HepG2 (cell line): ENCODE data around the gene TEX261. TPM values are rescaled to one million over a fixed set of nuclear protein-coding genes. Genes with fewer than 3 reads are reported as not detected.

Experiments used
- ARNT2 ChIP-seq: sonication (generic); formaldehyde crosslinking; IDR thresholded peaks from 2 replicates; pipeline ENCODE4 v1.8.0; 2022; ENCODE audit warnings: mild to moderate bottlenecking, low read depth, missing genetic modification reagents, moderate library complexity
- HNF4G ChIP-seq, 2 experiments: sonication (generic) in 1 of 2; formaldehyde crosslinking in 1 of 2; IDR thresholded peaks; 2 replicates each; pipeline versions ENCODE4 v1.4.0 to v1.6.1; 2011 to 2020; ENCODE audit warnings: borderline replicate concordance in 2 of 2, low read depth in 2 of 2, mild to moderate bottlenecking in 2 of 2, low read length in 1 of 2, missing genetic modification reagents in 1 of 2, moderate library complexity in 1 of 2
- TBX2 ChIP-seq: sonication (generic); formaldehyde crosslinking; IDR thresholded peaks from 2 replicates; pipeline ENCODE4 v1.5.0; 2020; ENCODE audit warnings: missing genetic modification reagents, mild to moderate bottlenecking, borderline replicate concordance
- polyA plus RNA-seq, 8 experiments: library from polyadenylated mRNA; depleted of rRNA in 3 of 8; stranded (reverse) in 7 of 8; unstranded in 1 of 8; fragments of >200 nt; fragmentation: Illumina TruSeq in 4 of 8; extraction: Trizol in 4 of 8; gene quantifications; 2 replicates each; pipeline versions ENCODE4 v1.2.1 to v1.2.3, GENCODE V29; 2011 to 2016; ENCODE audit warnings: low read depth in 4 of 8, missing spikeins in 1 of 8, mixed read lengths in 1 of 8; ENCODE audit not compliant: insufficient read depth in 1 of 8
- total RNA-seq, 5 experiments: library from RNA; depleted of rRNA; stranded (reverse); fragments of >200 nt; fragmentation: Illumina TruSeq; extraction: Trizol; gene quantifications; 2 replicates each; pipeline ENCODE4 v1.2.3, GENCODE V29; 2016; ENCODE audit warnings: low read depth in 1 of 5
- TF ChIP-seq, protein P1 (sequence below): sonication (generic); formaldehyde crosslinking; IDR thresholded peaks from 2 replicates; pipeline ENCODE4 v1.8.0; 2022; ENCODE audit warnings: mild to moderate bottlenecking, missing genetic modification reagents; ENCODE audit not compliant: insufficient replicate concordance
- TF ChIP-seq, protein P2 (sequence below): sonication (generic); formaldehyde crosslinking; IDR thresholded peaks from 2 replicates; pipeline ENCODE4 v1.8.1; 2023; ENCODE audit warnings: missing genetic modification reagents, mild to moderate bottlenecking, borderline replicate concordance
- TF ChIP-seq, protein P3 (sequence below), 2 experiments: sonication (generic) in 1 of 2; formaldehyde crosslinking in 1 of 2; IDR thresholded peaks; 2 replicates each; pipeline versions ENCODE4 v1.4.0 to v1.6.1; 2016 to 2020; ENCODE audit warnings: borderline replicate concordance in 1 of 2, low read depth in 1 of 2, mild to moderate bottlenecking in 1 of 2, missing genetic modification reagents in 1 of 2
- TF ChIP-seq, protein P4 (sequence below): sonication (generic); formaldehyde crosslinking; IDR thresholded peaks from 2 replicates; pipeline ENCODE4 v1.4.0; 2020; ENCODE audit warnings: low read depth, mild to moderate bottlenecking, missing genetic modification reagents
- TF ChIP-seq, protein P5 (sequence below), 2 experiments: sonication (generic) in 1 of 2; formaldehyde crosslinking in 1 of 2; IDR thresholded peaks; 2 replicates each; pipeline versions ENCODE4 v1.6.1 to v1.9.0; 2014 to 2022; ENCODE audit warnings: antibody characterized with exemption in 1 of 2, borderline replicate concordance in 1 of 2, inconsistent platforms in 1 of 2, low read depth in 1 of 2, missing genetic modification reagents in 1 of 2

The TEX261 gene
- total and polyA plus RNA-seq, 2 of the 13 experiments (the other 11 are each of a cell fraction or from before 2014, with no cell fraction given), result 43.8 to 78.7 TPM

DNA sequence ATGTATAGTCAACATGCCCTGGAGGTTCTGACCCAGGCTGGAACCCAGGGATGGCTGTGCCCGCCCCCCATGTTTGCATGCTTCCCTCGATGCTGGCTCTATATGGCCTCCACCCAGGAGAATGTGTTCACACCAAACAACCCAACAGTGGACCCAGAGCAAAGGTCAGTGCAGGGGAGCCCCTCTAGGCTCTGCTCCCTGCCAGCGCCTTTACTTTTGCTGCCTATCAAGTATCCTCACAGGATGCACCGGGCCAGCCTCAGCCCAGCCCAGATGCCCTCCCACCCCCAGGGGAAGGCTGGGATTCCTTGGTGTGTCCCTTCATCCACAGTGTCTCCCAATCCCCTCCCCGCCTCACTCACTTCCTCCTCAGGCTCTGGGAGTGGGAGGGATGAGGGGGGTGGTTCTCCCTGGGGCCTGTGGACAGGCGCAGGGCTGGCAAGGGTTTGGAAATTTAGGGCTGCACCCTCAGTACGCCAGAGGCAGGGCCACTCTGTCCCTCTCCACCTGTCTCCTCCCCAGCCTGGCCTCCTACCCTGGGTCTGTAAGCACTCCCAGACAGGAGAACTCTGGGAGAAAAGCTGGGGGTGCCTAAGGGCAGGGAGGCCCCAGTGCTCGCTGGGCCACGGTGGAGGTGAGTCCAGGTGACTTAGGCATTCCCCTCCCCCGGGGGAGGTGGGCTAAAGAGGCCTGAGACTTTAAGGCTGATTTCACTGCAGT lies 56.6 kb downstream of the TEX261 start (continued):
- TF ChIP-seq, protein P1, sequence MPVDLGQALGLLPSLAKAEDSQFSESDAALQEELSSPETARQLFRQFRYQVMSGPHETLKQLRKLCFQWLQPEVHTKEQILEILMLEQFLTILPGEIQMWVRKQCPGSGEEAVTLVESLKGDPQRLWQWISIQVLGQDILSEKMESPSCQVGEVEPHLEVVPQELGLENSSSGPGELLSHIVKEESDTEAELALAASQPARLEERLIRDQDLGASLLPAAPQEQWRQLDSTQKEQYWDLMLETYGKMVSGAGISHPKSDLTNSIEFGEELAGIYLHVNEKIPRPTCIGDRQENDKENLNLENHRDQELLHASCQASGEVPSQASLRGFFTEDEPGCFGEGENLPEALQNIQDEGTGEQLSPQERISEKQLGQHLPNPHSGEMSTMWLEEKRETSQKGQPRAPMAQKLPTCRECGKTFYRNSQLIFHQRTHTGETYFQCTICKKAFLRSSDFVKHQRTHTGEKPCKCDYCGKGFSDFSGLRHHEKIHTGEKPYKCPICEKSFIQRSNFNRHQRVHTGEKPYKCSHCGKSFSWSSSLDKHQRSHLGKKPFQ (CRISPR knock-in tag), result peak; percentile 98
- TF ChIP-seq, protein P2, sequence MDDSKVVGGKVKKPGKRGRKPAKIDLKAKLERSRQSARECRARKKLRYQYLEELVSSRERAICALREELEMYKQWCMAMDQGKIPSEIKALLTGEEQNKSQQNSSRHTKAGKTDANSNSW (CRISPR knock-in tag), result no peak
- TF ChIP-seq, protein P3, sequence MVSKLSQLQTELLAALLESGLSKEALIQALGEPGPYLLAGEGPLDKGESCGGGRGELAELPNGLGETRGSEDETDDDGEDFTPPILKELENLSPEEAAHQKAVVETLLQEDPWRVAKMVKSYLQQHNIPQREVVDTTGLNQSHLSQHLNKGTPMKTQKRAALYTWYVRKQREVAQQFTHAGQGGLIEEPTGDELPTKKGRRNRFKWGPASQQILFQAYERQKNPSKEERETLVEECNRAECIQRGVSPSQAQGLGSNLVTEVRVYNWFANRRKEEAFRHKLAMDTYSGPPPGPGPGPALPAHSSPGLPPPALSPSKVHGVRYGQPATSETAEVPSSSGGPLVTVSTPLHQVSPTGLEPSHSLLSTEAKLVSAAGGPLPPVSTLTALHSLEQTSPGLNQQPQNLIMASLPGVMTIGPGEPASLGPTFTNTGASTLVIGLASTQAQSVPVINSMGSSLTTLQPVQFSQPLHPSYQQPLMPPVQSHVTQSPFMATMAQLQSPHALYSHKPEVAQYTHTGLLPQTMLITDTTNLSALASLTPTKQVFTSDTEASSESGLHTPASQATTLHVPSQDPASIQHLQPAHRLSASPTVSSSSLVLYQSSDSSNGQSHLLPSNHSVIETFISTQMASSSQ (IDR thresholded peaks at IDR 0.05; ENCODE audit: low read depth), result no peak
- TF ChIP-seq, protein P3 (CRISPR knock-in tag; IDR thresholded peaks at IDR 0.05; ENCODE audit: borderline replicate concordance), result 0 out of 2 replicates have a peak, but pooled peaks have one; percentile 35
- TF ChIP-seq, protein P4, sequence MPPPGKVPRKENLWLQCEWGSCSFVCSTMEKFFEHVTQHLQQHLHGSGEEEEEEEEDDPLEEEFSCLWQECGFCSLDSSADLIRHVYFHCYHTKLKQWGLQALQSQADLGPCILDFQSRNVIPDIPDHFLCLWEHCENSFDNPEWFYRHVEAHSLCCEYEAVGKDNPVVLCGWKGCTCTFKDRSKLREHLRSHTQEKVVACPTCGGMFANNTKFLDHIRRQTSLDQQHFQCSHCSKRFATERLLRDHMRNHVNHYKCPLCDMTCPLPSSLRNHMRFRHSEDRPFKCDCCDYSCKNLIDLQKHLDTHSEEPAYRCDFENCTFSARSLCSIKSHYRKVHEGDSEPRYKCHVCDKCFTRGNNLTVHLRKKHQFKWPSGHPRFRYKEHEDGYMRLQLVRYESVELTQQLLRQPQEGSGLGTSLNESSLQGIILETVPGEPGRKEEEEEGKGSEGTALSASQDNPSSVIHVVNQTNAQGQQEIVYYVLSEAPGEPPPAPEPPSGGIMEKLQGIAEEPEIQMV (CRISPR knock-in tag), result no peak
- TF ChIP-seq TBX2 (no peak; the same call in 1 of the 2 replicates), HNF4G (IDR thresholded peaks at IDR 0.05; ENCODE audit: borderline replicate concordance, low read depth, low read length) (peak; percentile 86), HNF4G (CRISPR knock-in tag; IDR thresholded peaks at IDR 0.05; ENCODE audit: borderline replicate concordance, low read depth) (peak; percentile 90), ARNT2 (CRISPR knock-in tag) (no peak)
- TF ChIP-seq, protein P5, sequence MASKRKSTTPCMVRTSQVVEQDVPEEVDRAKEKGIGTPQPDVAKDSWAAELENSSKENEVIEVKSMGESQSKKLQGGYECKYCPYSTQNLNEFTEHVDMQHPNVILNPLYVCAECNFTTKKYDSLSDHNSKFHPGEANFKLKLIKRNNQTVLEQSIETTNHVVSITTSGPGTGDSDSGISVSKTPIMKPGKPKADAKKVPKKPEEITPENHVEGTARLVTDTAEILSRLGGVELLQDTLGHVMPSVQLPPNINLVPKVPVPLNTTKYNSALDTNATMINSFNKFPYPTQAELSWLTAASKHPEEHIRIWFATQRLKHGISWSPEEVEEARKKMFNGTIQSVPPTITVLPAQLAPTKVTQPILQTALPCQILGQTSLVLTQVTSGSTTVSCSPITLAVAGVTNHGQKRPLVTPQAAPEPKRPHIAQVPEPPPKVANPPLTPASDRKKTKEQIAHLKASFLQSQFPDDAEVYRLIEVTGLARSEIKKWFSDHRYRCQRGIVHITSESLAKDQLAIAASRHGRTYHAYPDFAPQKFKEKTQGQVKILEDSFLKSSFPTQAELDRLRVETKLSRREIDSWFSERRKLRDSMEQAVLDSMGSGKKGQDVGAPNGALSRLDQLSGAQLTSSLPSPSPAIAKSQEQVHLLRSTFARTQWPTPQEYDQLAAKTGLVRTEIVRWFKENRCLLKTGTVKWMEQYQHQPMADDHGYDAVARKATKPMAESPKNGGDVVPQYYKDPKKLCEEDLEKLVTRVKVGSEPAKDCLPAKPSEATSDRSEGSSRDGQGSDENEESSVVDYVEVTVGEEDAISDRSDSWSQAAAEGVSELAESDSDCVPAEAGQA (IDR thresholded peaks at IDR 0.05; ENCODE audit: low read depth), result no peak
- TF ChIP-seq, protein P5 (CRISPR knock-in tag; IDR thresholded peaks at IDR 0.05; ENCODE audit: borderline replicate concordance), result no peak
